GM18520 (cell line): ENCODE measurements around the gene NKAIN2.

Experiments used
- ATAC-seq: cut with Tn5 transposase; IDR thresholded peaks from one replicate; pipeline ENCODE4 v1.9.1; 2021; ENCODE audit not compliant: unreplicated experiment

NKAIN2 gene

GRCh38 chr6:124868481-124868880 is 1064.8 kb downstream of the NKAIN2 start:
- ATAC-seq = no peak

- no peak for ATAC-seq
Measured at GRCh38 chr6:124869416-124869815, 1065.8 kb downstream of the NKAIN2 start.

- ATAC-seq = no peak
Measured at GRCh38 chr6:124870611-124871459, 1067.2 kb downstream of the NKAIN2 start.

GRCh38 chr6:124872361-124873065 is 1068.8 kb downstream of the NKAIN2 start:
- ATAC-seq = peak; percentile 63

- no peak for ATAC-seq
Measured at GRCh38 chr6:124873066-124873410, 1069.4 kb downstream of the NKAIN2 start.
